H1 (cell line): Measurements from ENCODE around the gene TRAK1. TPM values are rescaled to one million over a fixed set of nuclear protein-coding genes. Genes with fewer than 3 reads are reported as not detected.

Experiments used
- CTCF ChIA-PET: fragments of 300-600 bp; sonication (Branson Sonifier 250); formaldehyde crosslinking; loops from one replicate; lab custom pipeline; 2021; ENCODE audit not compliant: partially characterized antibody; lab: Charles Lee
- POLR2A ChIA-PET: fragments of 300-600 bp; sonication (Branson Sonifier 250); formaldehyde crosslinking; loops from one replicate; lab custom pipeline; 2021; ENCODE audit warnings: inconsistent platforms; ENCODE audit not compliant: partially characterized antibody; lab: Charles Lee
- DNase-seq, 2 experiments: peaks; one replicate each; pipeline versions ENCODE4 v3.0.0 to v3.0.0-alpha.2; 2010 to 2022; ENCODE audit warnings: low spot score in 2 of 2, low read depth in 1 of 2, mixed read lengths in 1 of 2
- FAIRE-seq: peaks from 2 replicates; lab custom pipeline; 2011; peaks lifted over from hg19 to GRCh38; lab: Jason Lieb, UNC
- H2AFZ ChIP-seq: 2 replicates; pipeline ENCODE4 v1.8.1; 2012; ENCODE audit warnings: low read length, inconsistent platforms
- H2AK5ac ChIP-seq: 2 replicates; pipeline ENCODE4 v1.6.1; 2013; ENCODE audit warnings: low read depth, low read length
- H2BK120ac ChIP-seq: replicated peaks from 2 replicates; pipeline ENCODE3; 2013; ENCODE audit warnings: low read depth, low read length, inconsistent platforms
- H2BK12ac ChIP-seq: 2 replicates; pipeline ENCODE4 v1.6.1; 2013; ENCODE audit warnings: low read depth, low read length
- H2BK15ac ChIP-seq: 2 replicates; pipeline ENCODE4 v1.6.1; 2013; ENCODE audit warnings: low read length
- H2BK20ac ChIP-seq: 2 replicates; pipeline ENCODE4 v1.6.1; 2013; ENCODE audit warnings: low read length
- H2BK5ac ChIP-seq: 2 replicates; pipeline ENCODE4 v1.6.1; 2013; ENCODE audit warnings: low read depth, low read length
- H3K14ac ChIP-seq: 2 replicates; pipeline ENCODE4 v1.6.1; 2013; ENCODE audit warnings: inconsistent platforms; ENCODE audit not compliant: insufficient read length
- H3K18ac ChIP-seq: 2 replicates; pipeline ENCODE4 v1.6.1; 2013; ENCODE audit warnings: low read length; ENCODE audit errors: extremely low read depth
- H3K23ac ChIP-seq: 2 replicates; pipeline ENCODE4 v1.6.1; 2013; ENCODE audit warnings: inconsistent platforms; ENCODE audit not compliant: insufficient read length
- H3K23me2 ChIP-seq: 2 replicates; pipeline ENCODE4 v1.6.1; 2013; ENCODE audit warnings: low read depth, low read length
- H3K27ac ChIP-seq: 2 replicates; pipeline ENCODE4 v1.6.1; 2011; ENCODE audit warnings: low read depth, low read length, inconsistent platforms
- H3K27me3 ChIP-seq, 4 experiments: replicated peaks in 1 of 4; 1 replicate in 1 of 4; 2 replicates in 3 of 4; pipeline versions ENCODE4 v1.6.1 to v1.8.1; 2011 to 2013; ENCODE audit warnings: low read length in 3 of 4, mild to moderate bottlenecking in 3 of 4, inconsistent platforms in 2 of 4, mixed read lengths in 2 of 4, moderate library complexity in 1 of 4; ENCODE audit not compliant: control insufficient read depth in 3 of 4, insufficient read depth in 3 of 4; ENCODE audit errors: extremely low read depth in 1 of 4
- H3K36me3 ChIP-seq, 4 experiments: 2 replicates each; pipeline versions ENCODE4 v1.6.1 to v1.8.1; 2011 to 2013; ENCODE audit warnings: mild to moderate bottlenecking in 4 of 4, low read length in 3 of 4, moderate library complexity in 2 of 4, control low read depth in 1 of 4, inconsistent platforms in 1 of 4; ENCODE audit not compliant: insufficient read depth in 4 of 4, control insufficient read depth in 2 of 4
- H3K4ac ChIP-seq: replicated peaks from 2 replicates; pipeline ENCODE3; 2013; ENCODE audit warnings: low read length, low read depth, mixed read lengths, inconsistent platforms; ENCODE audit not compliant: insufficient read length
- H3K4me1 ChIP-seq, 4 experiments: replicated peaks in 1 of 4; 1 replicate in 1 of 4; 2 replicates in 3 of 4; pipeline versions ENCODE4 v1.6.1 to v1.8.1; 2011 to 2013; ENCODE audit warnings: low read length in 3 of 4, inconsistent platforms in 2 of 4, mixed read lengths in 1 of 4; ENCODE audit not compliant: insufficient read depth in 4 of 4, control insufficient read depth in 3 of 4
- H3K4me2 ChIP-seq, 2 experiments: 2 replicates each; pipeline versions ENCODE4 v1.6.1 to v1.8.1; 2011 to 2013; ENCODE audit warnings: low read depth in 2 of 2, low read length in 2 of 2, control low read depth in 1 of 2, inconsistent platforms in 1 of 2, mild to moderate bottlenecking in 1 of 2; ENCODE audit not compliant: insufficient read depth in 1 of 2
- H3K4me3 ChIP-seq, 4 experiments: fragments of 200-600, 300-600 bp in 1 of 4; sonication (generic), shearing (Covaris generic), sonication (Bioruptor Twin) in 1 of 4; 2 replicates each; pipeline versions ENCODE4 v1.5.1 to v1.8.1; 2011 to 2016; ENCODE audit warnings: low read length in 4 of 4, low read depth in 3 of 4, control low read depth in 2 of 4, inconsistent platforms in 2 of 4, mild to moderate bottlenecking in 2 of 4, mixed read lengths in 1 of 4, moderate library complexity in 1 of 4; ENCODE audit not compliant: insufficient read depth in 2 of 4; ENCODE audit errors: extremely low read depth in 1 of 4
- H3K56ac ChIP-seq: replicated peaks from 2 replicates; pipeline ENCODE3; 2013; ENCODE audit warnings: low read depth, mild to moderate bottlenecking, mixed read lengths, low read length, inconsistent platforms; ENCODE audit not compliant: insufficient read length
- H3K79me1 ChIP-seq: 2 replicates; pipeline ENCODE4 v1.6.1; 2013; ENCODE audit warnings: low read depth, low read length, control low read depth
- H3K79me2 ChIP-seq, 2 experiments: 2 replicates each; pipeline versions ENCODE4 v1.6.1 to v1.8.1; 2012 to 2013; ENCODE audit warnings: low read length in 2 of 2, mild to moderate bottlenecking in 2 of 2, inconsistent platforms in 1 of 2; ENCODE audit not compliant: insufficient read depth in 2 of 2, control insufficient read depth in 1 of 2
- H3K9ac ChIP-seq, 4 experiments: replicated peaks in 1 of 4; 1 replicate in 1 of 4; 2 replicates in 3 of 4; pipeline versions ENCODE4 v1.6.1 to v1.8.1; 2011 to 2013; ENCODE audit warnings: low read depth in 3 of 4, low read length in 3 of 4, control low read depth in 2 of 4, mild to moderate bottlenecking in 2 of 4, moderate library complexity in 2 of 4, inconsistent platforms in 1 of 4; ENCODE audit errors: extremely low read depth in 1 of 4
- H3K9me3 ChIP-seq, 2 experiments: 2 replicates each; pipeline versions ENCODE4 v1.6.1 to v1.8.1; 2012 to 2013; ENCODE audit warnings: mild to moderate bottlenecking in 2 of 2, moderate library complexity in 2 of 2, control low read depth in 1 of 2, inconsistent platforms in 1 of 2, low read depth in 1 of 2, low read length in 1 of 2, mixed read lengths in 1 of 2; ENCODE audit not compliant: insufficient read depth in 2 of 2
- H4K20me1 ChIP-seq, 2 experiments: replicated peaks in 1 of 2; 2 replicates each; pipeline versions ENCODE3 to v1.8.1; 2011 to 2013; ENCODE audit warnings: inconsistent platforms in 2 of 2, low read length in 2 of 2, mild to moderate bottlenecking in 1 of 2; ENCODE audit not compliant: insufficient read depth in 2 of 2, control insufficient read depth in 1 of 2
- H4K5ac ChIP-seq: 2 replicates; pipeline ENCODE4 v1.6.1; 2013; ENCODE audit warnings: low read length, low read depth, mixed read lengths, inconsistent platforms; ENCODE audit not compliant: insufficient read length
- H4K8ac ChIP-seq: 2 replicates; pipeline ENCODE4 v1.8.0; 2013; ENCODE audit warnings: mild to moderate bottlenecking, moderate library complexity, low read length, inconsistent platforms; ENCODE audit not compliant: insufficient read depth; ENCODE audit errors: extremely low read depth
- H4K91ac ChIP-seq: replicated peaks from 2 replicates; pipeline ENCODE3; 2013; ENCODE audit warnings: low read length, mixed read lengths, inconsistent platforms; ENCODE audit not compliant: insufficient read length
- BACH1 ChIP-seq: IDR thresholded peaks from 2 replicates; pipeline ENCODE4 v1.6.1; 2012; ENCODE audit warnings: low read length, improper control_type of control experiment
- GTF2F1 ChIP-seq: IDR thresholded peaks from 2 replicates; pipeline ENCODE4 v1.6.1; 2012; ENCODE audit warnings: low read depth, low read length, improper control_type of control experiment, borderline replicate concordance
- MAX ChIP-seq: IDR thresholded peaks from 2 replicates; pipeline ENCODE4 v1.6.1; 2012; ENCODE audit warnings: inconsistent platforms
- SP2 ChIP-seq: IDR thresholded peaks from 2 replicates; pipeline ENCODE4 v1.6.1; 2012; ENCODE audit warnings: mild to moderate bottlenecking, low read length, inconsistent platforms
- TEAD4 ChIP-seq: IDR thresholded peaks from 2 replicates; pipeline ENCODE4 v1.6.1; 2012; ENCODE audit warnings: low read depth, low read length, inconsistent platforms, mixed read lengths
- WGBS, 2 experiments: shearing (Covaris generic) in 1 of 2; methylation state at CpG; one replicate each; pipeline versions ENCODE4 v1.1.6 to v1.1.7; 2013 to 2015; ENCODE audit warnings: low lambda C conversion rate in 2 of 2, mixed read lengths in 2 of 2, inconsistent platforms in 1 of 2, low coverage in 1 of 2, missing lambda C conversion rate in 1 of 2; ENCODE audit not compliant: insufficient replicate concordance in 2 of 2, insufficient coverage in 1 of 2, insufficient read length in 1 of 2; ENCODE audit errors: extremely low coverage in 1 of 2, missing lambda C conversion rate in 1 of 2; 5-methylcytosine and 5-hydroxymethylcytosine counted together
- polyA plus RNA-seq, 7 experiments: library from polyadenylated mRNA; depleted of rRNA in 3 of 7; stranded (reverse) in 5 of 7; unstranded in 2 of 7; fragments of >200 nt in 5 of 7; fragments of 200-250 nt in 2 of 7; gene quantifications; 1 replicate in 5 of 7; 2 replicates in 1 of 7; 4 replicates in 1 of 7; pipeline versions ENCODE4 v1.2.1 to v1.2.3, GENCODE V29; 2011 to 2013; ENCODE audit warnings: missing spikeins in 2 of 7, mixed read lengths in 2 of 7
- total RNA-seq: library from RNA; stranded (reverse); fragmentation: NEBNext Ultra II Directional; extraction: Animal tissue kit (Norgen Biotek cat#: 25700); gene quantifications from 2 replicates; pipeline ENCODE4 v1.2.1, GENCODE V29; 2021

Gene TRAK1
- total and polyA plus RNA-seq, 2 of the 8 experiments (the other 6 are each of a cell fraction or from before 2014, with no cell fraction given): 21.3 to 32.7 TPM

- Histone ChIP-seq H3K14ac (no peak overlapping the region), H3K4me2 (no peak overlapping the region), H2BK120ac (no peak overlapping the region), H4K91ac (no peak overlapping the region), H3K79me1 (no peaks in the 10 kb centered on the region), H4K20me1 (no peaks in the 10 kb centered on the region), H4K8ac (no peak overlapping the region), H2AFZ (no peak overlapping the region), H2BK5ac (no peak overlapping the region), H3K27ac (no peak overlapping the region), H3K4me3 (no peak overlapping the region), H3K9ac (no peak overlapping the region), H3K9me3 (no peaks in the 10 kb centered on the region), H2BK15ac (no peak overlapping the region), H3K79me2 (no peaks in the 10 kb centered on the region), H3K27me3 (no peaks in the 10 kb centered on the region), H2AK5ac (no peak overlapping the region), H3K23me2 (no peaks in the 10 kb centered on the region; the same call in 1 of the 2 replicates), H4K5ac (no peak overlapping the region), H3K23ac (no peak overlapping the region), H3K18ac (no peak overlapping the region), H2BK12ac (no peak overlapping the region), H3K4me1 (no peaks in the 10 kb centered on the region), H3K36me3 (no peaks in the 10 kb centered on the region), H3K56ac (no peak overlapping the region), H2BK20ac (no peak overlapping the region), H3K4ac (no peak overlapping the region)
- no peak for TF ChIP-seq MAX
- no peak for TF ChIP-seq SP2
- no peak for TF ChIP-seq BACH1
- TF ChIP-seq TEAD4: no peak
- no peak for TF ChIP-seq GTF2F1
- CTCF ChIA-PET: interaction anchor here (0.7 to 3.5 kb wide), 9 partner anchors 98 to 293 kb away, joined by 3 to 21 read pairs (median 3); no protein-coding TSS in a partner anchor
- FAIRE-seq (no peak), DNase-seq (no peak)
- POLR2A ChIA-PET: interaction anchor here (1.2 kb wide), 1 partner anchor 188 kb away, joined by 4 read pairs; no protein-coding TSS in a partner anchor
- 57% methylated on average over 3 of the region's 3 CpGs; no CpG with 5 or more reads in 1 of the 2 experiments for WGBS, 2 experiments
Observed at GRCh38 chr3:42254566-42254965, 163.4 kb downstream of the TRAK1 start.
